ENCODE data around the gene FBLIM1. TPM values are rescaled to one million over a fixed set of nuclear protein-coding genes. Genes with fewer than 3 reads are reported as not detected.

Gene FBLIM1
- total and polyA plus RNA-seq, 4 donors: 192 to 584 (median 463) TPM

GRCh38 chr1:15734296-15734695 lies 24.3 kb upstream of the FBLIM1 start:
- no peaks in the 10 kb centered on the region for H3K4me1 ChIP-seq (ENCODE audit: control insufficient read depth in 1 of 2, insufficient read depth in 2 of 2, low read length in 2 of 2)
- DNase-seq (no peak), ATAC-seq (ENCODE audit: low FRiP score) (no peak)
- no peaks in the 10 kb centered on the region for H3K9me3 ChIP-seq (ENCODE audit: control insufficient read depth, low read length)
- H3K4me3 ChIP-seq (ENCODE audit: low read length in 2 of 2): no peak overlapping the region
- no peaks in the 10 kb centered on the region for H3K27me3 ChIP-seq (ENCODE audit: control insufficient read depth in 1 of 2, insufficient read depth in 2 of 2, low read length in 1 of 2)
- no peak overlapping the region for H3K27ac ChIP-seq (ENCODE audit: low read depth in 1 of 2, low read length in 2 of 2)
- 67 to 69% methylated on average over 13 of the region's 13 CpGs for WGBS, 2 donors
- peaks cover 0 to 3% of the 10 kb centered on the region in 2 donors for H3K36me3 ChIP-seq (ENCODE audit: control insufficient read depth in 1 of 2, insufficient read depth in 2 of 2, low read length in 1 of 2)
- intact Hi-C loops (cut with DNase I): no loop called here

DNA sequence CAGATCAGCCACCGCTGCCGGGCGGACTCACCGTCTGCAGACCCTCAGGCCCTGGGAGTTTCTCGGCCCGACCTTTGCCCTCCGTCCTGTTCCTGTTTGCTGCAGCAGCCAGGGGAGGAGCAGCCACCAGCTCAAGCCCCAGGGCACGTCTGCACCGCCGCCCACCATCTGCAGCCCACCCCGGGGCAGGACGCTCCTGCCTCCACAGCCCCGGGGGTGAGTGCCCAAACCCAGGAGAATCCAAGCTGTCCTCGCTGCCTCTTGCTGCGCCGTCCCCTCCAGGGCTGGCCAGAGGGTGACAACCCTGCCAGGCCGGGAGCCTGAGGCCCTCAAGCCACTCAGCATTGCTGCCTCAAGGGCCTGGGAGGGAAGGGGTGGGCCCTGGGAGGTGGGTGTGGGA lies 23.7 kb upstream of the FBLIM1 start:
- intact Hi-C loops (cut with DNase I): no loop called here
- H3K36me3 ChIP-seq (ENCODE audit: control insufficient read depth in 1 of 2, insufficient read depth in 2 of 2, low read length in 1 of 2): peaks cover 0 to 3% of the 10 kb centered on the region in 2 donors
- H3K9me3 ChIP-seq (ENCODE audit: control insufficient read depth, low read length): no peaks in the 10 kb centered on the region
- ATAC-seq (ENCODE audit: low FRiP score) (no peak), DNase-seq (peak in 1 of 2 donors; percentile 57)
- no peaks in the 10 kb centered on the region for H3K27me3 ChIP-seq (ENCODE audit: control insufficient read depth in 1 of 2, insufficient read depth in 2 of 2, low read length in 1 of 2)
- H3K4me1 ChIP-seq (ENCODE audit: control insufficient read depth in 1 of 2, insufficient read depth in 2 of 2, low read length in 2 of 2): no peaks in the 10 kb centered on the region
- WGBS, 2 donors: 62% methylated on average over 17 of the region's 17 CpGs
- H3K27ac ChIP-seq (ENCODE audit: low read depth in 1 of 2, low read length in 2 of 2): no peak overlapping the region
- no peak overlapping the region for H3K4me3 ChIP-seq (ENCODE audit: low read length in 2 of 2)

DNA sequence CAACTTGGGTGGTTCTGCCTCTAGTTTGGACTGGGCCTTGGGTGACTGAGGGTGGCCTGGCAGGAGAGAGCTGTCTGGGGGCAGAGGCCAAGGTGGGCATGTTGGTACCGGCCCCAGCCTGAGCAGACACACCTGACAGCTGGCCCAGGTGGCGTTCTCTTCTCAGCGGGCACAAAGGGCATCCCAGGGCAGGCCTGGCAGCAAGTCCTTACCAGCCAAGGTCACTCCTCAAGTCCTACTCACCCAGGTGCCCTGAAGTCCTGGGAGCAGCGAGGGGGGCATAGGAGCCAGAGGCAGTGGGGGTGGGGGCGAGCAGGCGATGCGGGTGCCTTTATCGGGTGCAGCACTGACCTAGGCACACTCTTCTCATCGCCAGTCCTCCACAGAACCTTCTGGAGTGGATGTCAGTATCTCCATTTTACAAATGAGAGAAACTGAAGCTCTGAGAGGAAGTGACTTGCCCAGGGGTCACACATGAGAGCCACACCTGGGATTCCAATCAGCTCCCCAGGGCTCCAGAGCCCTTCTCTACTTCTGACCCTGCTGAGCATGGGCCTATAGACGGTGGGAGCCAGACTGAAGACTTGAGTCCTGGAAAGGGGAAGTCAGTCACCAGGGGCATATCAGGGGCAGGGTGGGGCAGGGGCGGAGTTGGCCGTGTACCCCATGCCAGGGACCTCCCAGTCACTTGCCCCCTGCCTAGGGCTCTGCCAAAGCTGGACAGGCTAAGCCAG lies 23.1 kb upstream of the FBLIM1 start:
- no peaks in the 10 kb centered on the region for H3K4me1 ChIP-seq (ENCODE audit: control insufficient read depth in 1 of 2, insufficient read depth in 2 of 2, low read length in 2 of 2)
- DNase-seq (peak in 1 of 2 donors; percentile 43), ATAC-seq (ENCODE audit: low FRiP score) (no peak)
- peaks cover 0 to 3% of the 10 kb centered on the region in 2 donors for H3K36me3 ChIP-seq (ENCODE audit: control insufficient read depth in 1 of 2, insufficient read depth in 2 of 2, low read length in 1 of 2)
- no peaks in the 10 kb centered on the region for H3K27me3 ChIP-seq (ENCODE audit: control insufficient read depth in 1 of 2, insufficient read depth in 2 of 2, low read length in 1 of 2)
- no peak overlapping the region for H3K4me3 ChIP-seq (ENCODE audit: low read length in 2 of 2)
- peak overlapping the region in 1 of 2 donors; percentile 3 for H3K27ac ChIP-seq (ENCODE audit: low read depth in 1 of 2, low read length in 2 of 2)
- intact Hi-C loops (cut with DNase I): no loop called here
- no peaks in the 10 kb centered on the region for H3K9me3 ChIP-seq (ENCODE audit: control insufficient read depth, low read length)
- 59 to 60% methylated on average over 12 of the region's 12 CpGs for WGBS, 2 donors

GRCh38 chr1:15736038-15736891 lies 22.3 kb upstream of the FBLIM1 start, which contains the start of gene SLC25A34:
Gene SLC25A34, plus strand, starts transcription at chr1:15736258. Its CDS starts 228 bp downstream, at chr1:15736486.
- H3K9me3 ChIP-seq (ENCODE audit: control insufficient read depth, low read length): no peaks in the 10 kb centered on the region
- intact Hi-C loops (cut with DNase I): no loop called here
- H3K36me3 ChIP-seq (ENCODE audit: control insufficient read depth in 1 of 2, insufficient read depth in 2 of 2, low read length in 1 of 2): no peaks in the 10 kb centered on the region
- ATAC-seq (ENCODE audit: low FRiP score) (peak; percentile 14), DNase-seq (peak in 1 of 2 donors; percentile 61)
- WGBS, 2 donors: 33 to 43% methylated on average over 35 of the region's 35 CpGs
- no peaks in the 10 kb centered on the region for H3K4me1 ChIP-seq (ENCODE audit: control insufficient read depth in 1 of 2, insufficient read depth in 2 of 2, low read length in 2 of 2)
- H3K4me3 ChIP-seq (ENCODE audit: low read length in 2 of 2): no peak within 1 kb of the TSS
- H3K27ac ChIP-seq (ENCODE audit: low read depth in 1 of 2, low read length in 2 of 2): peak within 1 kb of the TSS in 1 of 2 donors; percentile 3
- no peaks in the 10 kb centered on the region for H3K27me3 ChIP-seq (ENCODE audit: control insufficient read depth in 1 of 2, insufficient read depth in 2 of 2, low read length in 1 of 2)

DNA sequence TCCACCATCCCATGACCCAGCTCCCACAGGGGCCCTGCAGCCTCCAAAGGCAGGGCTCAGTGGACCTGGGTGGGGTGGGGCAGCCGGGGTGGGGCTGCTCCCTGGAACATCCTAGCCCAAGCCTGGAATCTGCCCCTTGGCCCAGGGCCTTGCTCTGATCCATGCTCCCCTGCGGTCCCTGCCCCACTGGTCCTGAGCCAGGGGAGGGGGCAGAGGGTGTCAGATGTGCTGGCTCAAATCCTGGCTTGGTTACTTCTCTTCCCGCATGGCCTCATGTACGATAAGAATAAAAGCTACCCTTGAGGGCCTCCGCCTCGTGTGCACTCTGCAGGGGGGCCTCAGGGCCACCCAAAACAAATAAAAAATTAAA lies 21.7 kb upstream of the FBLIM1 start:
- Histone ChIP-seq H3K36me3 (ENCODE audit: control insufficient read depth in 1 of 2, insufficient read depth in 2 of 2, low read length in 1 of 2) (no peaks in the 10 kb centered on the region), H3K27me3 (ENCODE audit: control insufficient read depth in 1 of 2, insufficient read depth in 2 of 2, low read length in 1 of 2) (no peaks in the 10 kb centered on the region), H3K27ac (ENCODE audit: low read depth in 1 of 2, low read length in 2 of 2) (peak overlapping the region in 1 of 2 donors; percentile 3), H3K9me3 (ENCODE audit: control insufficient read depth, low read length) (no peaks in the 10 kb centered on the region), H3K4me1 (ENCODE audit: control insufficient read depth in 1 of 2, insufficient read depth in 2 of 2, low read length in 2 of 2) (no peaks in the 10 kb centered on the region), H3K4me3 (ENCODE audit: low read length in 2 of 2) (no peak overlapping the region)
- DNase-seq (peak in 1 of 2 donors; percentile 43), ATAC-seq (ENCODE audit: low FRiP score) (no peak)
- WGBS, 2 donors: 19 to 29% methylated on average over 6 of the region's 6 CpGs
- intact Hi-C loops (cut with DNase I): no loop called here

GRCh38 chr1:15737324-15738319 lies 21.0 kb upstream of the FBLIM1 start:
- no peaks in the 10 kb centered on the region for H3K4me1 ChIP-seq (ENCODE audit: control insufficient read depth in 1 of 2, insufficient read depth in 2 of 2, low read length in 2 of 2)
- no peak overlapping the region for H3K4me3 ChIP-seq (ENCODE audit: low read length in 2 of 2)
- WGBS, 2 donors: 69 to 70% methylated on average over 20 of the region's 20 CpGs
- H3K36me3 ChIP-seq (ENCODE audit: control insufficient read depth in 1 of 2, insufficient read depth in 2 of 2, low read length in 1 of 2): no peaks in the 10 kb centered on the region
- no peak overlapping the region for H3K27ac ChIP-seq (ENCODE audit: low read depth in 1 of 2, low read length in 2 of 2)
- ATAC-seq (ENCODE audit: low FRiP score): no peak
- H3K27me3 ChIP-seq (ENCODE audit: control insufficient read depth in 1 of 2, insufficient read depth in 2 of 2, low read length in 1 of 2): no peaks in the 10 kb centered on the region
- no peaks in the 10 kb centered on the region for H3K9me3 ChIP-seq (ENCODE audit: control insufficient read depth, low read length)
- DNase-seq: no peak
- intact Hi-C loops (cut with DNase I): no loop called here

DNA sequence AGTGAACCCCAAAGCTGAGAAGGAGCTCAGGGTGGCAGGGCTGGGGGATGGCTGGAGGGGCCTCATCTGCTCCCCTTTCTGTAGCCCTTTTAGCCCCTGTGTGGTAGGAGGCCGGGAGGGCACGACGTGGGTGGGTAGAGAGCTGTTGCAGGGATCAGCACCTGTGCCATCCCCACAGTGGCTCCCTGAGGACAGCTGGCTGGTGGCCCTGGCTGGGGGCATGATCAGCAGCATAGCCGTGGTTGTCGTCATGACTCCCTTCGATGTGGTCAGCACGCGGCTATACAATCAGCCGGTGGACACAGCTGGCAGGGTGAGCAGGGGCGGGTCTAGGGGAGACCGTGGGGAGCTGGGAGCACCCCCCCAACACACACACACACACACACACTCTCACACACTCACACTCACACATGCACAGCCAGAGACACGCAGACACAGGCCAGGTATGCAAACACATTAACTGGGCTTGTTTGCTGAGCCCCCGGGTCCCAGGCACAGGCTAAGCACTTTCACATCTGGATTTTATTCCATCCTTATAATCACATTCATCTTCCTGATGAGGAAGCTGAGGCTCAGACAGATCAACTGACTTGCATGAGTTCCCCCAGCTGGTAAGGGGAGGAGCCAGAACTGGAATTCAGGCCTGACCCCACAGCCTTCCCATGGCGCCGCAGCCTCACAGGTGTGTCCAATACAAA lies 20.0 kb upstream of the FBLIM1 start:
- Histone ChIP-seq H3K27ac (ENCODE audit: low read depth in 1 of 2, low read length in 2 of 2) (no peak overlapping the region), H3K27me3 (ENCODE audit: control insufficient read depth in 1 of 2, insufficient read depth in 2 of 2, low read length in 1 of 2) (no peaks in the 10 kb centered on the region), H3K4me1 (ENCODE audit: control insufficient read depth in 1 of 2, insufficient read depth in 2 of 2, low read length in 2 of 2) (no peaks in the 10 kb centered on the region), H3K36me3 (ENCODE audit: control insufficient read depth in 1 of 2, insufficient read depth in 2 of 2, low read length in 1 of 2) (no peaks in the 10 kb centered on the region), H3K4me3 (ENCODE audit: low read length in 2 of 2) (no peak overlapping the region), H3K9me3 (ENCODE audit: control insufficient read depth, low read length) (no peaks in the 10 kb centered on the region)
- ATAC-seq (ENCODE audit: low FRiP score): no peak
- DNase-seq: no peak
- intact Hi-C loops (cut with DNase I): no loop called here
- 67 to 69% methylated on average over 15 of the region's 15 CpGs for WGBS, 2 donors

GRCh38 chr1:15739259-15739658 lies 19.3 kb upstream of the FBLIM1 start:
- Histone ChIP-seq H3K4me3 (ENCODE audit: low read length in 2 of 2) (no peak overlapping the region), H3K36me3 (ENCODE audit: control insufficient read depth in 1 of 2, insufficient read depth in 2 of 2, low read length in 1 of 2) (no peaks in the 10 kb centered on the region), H3K4me1 (ENCODE audit: control insufficient read depth in 1 of 2, insufficient read depth in 2 of 2, low read length in 2 of 2) (no peaks in the 10 kb centered on the region), H3K27me3 (ENCODE audit: control insufficient read depth in 1 of 2, insufficient read depth in 2 of 2, low read length in 1 of 2) (no peaks in the 10 kb centered on the region), H3K27ac (ENCODE audit: low read depth in 1 of 2, low read length in 2 of 2) (no peak overlapping the region), H3K9me3 (ENCODE audit: control insufficient read depth, low read length) (no peaks in the 10 kb centered on the region)
- ATAC-seq (ENCODE audit: low FRiP score) (no peak), DNase-seq (no peak)
- intact Hi-C loops (cut with DNase I): no loop called here
- WGBS, 2 donors: 51 to 55% methylated on average over 16 of the region's 16 CpGs
